Measurements from ENCODE around the gene FAM111A. TPM values are rescaled to one million over a fixed set of nuclear protein-coding genes. Genes with fewer than 3 reads are reported as not detected.

Gene FAM111A
- total RNA-seq, 2 donors from 2014 or later, result 49.5 to 60.3 TPM

- no peaks in the 10 kb centered on the region for H3K27me3 ChIP-seq (replicated peaks; ENCODE audit: insufficient read depth)
- peak overlapping the region; percentile 39 to 77 for H3K4me3 ChIP-seq
- H3K27ac ChIP-seq, result peak overlapping the region; percentile 90 to 95
- TF ChIP-seq POLR2AphosphoS5 (IDR thresholded peaks at IDR 0.05) (peak; percentile 85), POLR2A (IDR thresholded peaks at IDR 0.05) (peak; percentile 38), CTCF (IDR thresholded peaks at IDR 0.05) (peak in 1 of 4 experiments; percentile 14)
- H3K9me3 ChIP-seq, result no peaks in the 10 kb centered on the region
- peaks cover 5% of the 10 kb centered on the region for H3K4me1 ChIP-seq (replicated peaks)
- DNase-seq (ENCODE audit: low spot score), result peak; percentile 75
- WGBS, result 2% methylated on average over 30 of the region's 39 CpGs
- intact Hi-C loops (cut with DNase I), result loop anchor here (5.0 to 10.0 kb wide), 3 partner anchors 567 to 1720 kb away; partner anchors contain the start of genes LPXN, SLC43A3, STX3 and ZFP91
- H3K36me3 ChIP-seq, result no peaks in the 10 kb centered on the region
These were observed 2.1 kb downstream of the FAM111A start for GRCh38 chr11:59144579-59145345.

- Histone ChIP-seq H3K9me3 (no peaks in the 10 kb centered on the region), H3K36me3 (no peaks in the 10 kb centered on the region), H3K27me3 (replicated peaks; ENCODE audit: insufficient read depth) (no peaks in the 10 kb centered on the region), H3K4me1 (replicated peaks) (peaks cover 5% of the 10 kb centered on the region), H3K27ac (peak overlapping the region; percentile 90 to 95), H3K4me3 (no peak overlapping the region)
- 54% methylated on average over 4 of the region's 4 CpGs for WGBS
- DNase-seq (ENCODE audit: low spot score), result no peak
- intact Hi-C loops (cut with DNase I), result loop anchor here (10.0 kb wide), 2 partner anchors 609 to 1721 kb away; partner anchors contain the start of genes SLC43A3 and STX3
- TF ChIP-seq CTCF (IDR thresholded peaks at IDR 0.05) (no peak), POLR2A (IDR thresholded peaks at IDR 0.05) (no peak), POLR2AphosphoS5 (IDR thresholded peaks at IDR 0.05) (no peak)
These were observed 2.9 kb downstream of the FAM111A start for GRCh38 chr11:59145534-59145933.

- Histone ChIP-seq H3K27ac (no peak overlapping the region), H3K27me3 (replicated peaks; ENCODE audit: insufficient read depth) (no peaks in the 10 kb centered on the region), H3K9me3 (no peaks in the 10 kb centered on the region), H3K4me3 (no peak overlapping the region), H3K4me1 (replicated peaks) (no peaks in the 10 kb centered on the region), H3K36me3 (no peaks in the 10 kb centered on the region)
- intact Hi-C loops (cut with DNase I), result no loop called here
- no peak for DNase-seq (ENCODE audit: low spot score)
- WGBS, result 90% methylated on average over 1 of the region's 1 CpG
- TF ChIP-seq CTCF (IDR thresholded peaks at IDR 0.05), result no peak
- TF ChIP-seq POLR2A (IDR thresholded peaks at IDR 0.05), result no peak
- TF ChIP-seq POLR2AphosphoS5 (IDR thresholded peaks at IDR 0.05), result no peak
These were observed 9.1 kb downstream of the FAM111A start for GRCh38 chr11:59151761-59152160.

GRCh38 chr11:59152312-59152951, 9.8 kb downstream of the FAM111A start:
- TF ChIP-seq POLR2AphosphoS5 (IDR thresholded peaks at IDR 0.05) (no peak), CTCF (IDR thresholded peaks at IDR 0.05) (no peak), POLR2A (IDR thresholded peaks at IDR 0.05) (no peak)
- H3K27ac ChIP-seq, result no peak overlapping the region
- no peaks in the 10 kb centered on the region for H3K27me3 ChIP-seq (replicated peaks; ENCODE audit: insufficient read depth)
- no peak for DNase-seq (ENCODE audit: low spot score)
- H3K9me3 ChIP-seq, result no peaks in the 10 kb centered on the region
- no peak overlapping the region for H3K4me3 ChIP-seq
- no peaks in the 10 kb centered on the region for H3K4me1 ChIP-seq (replicated peaks)
- 95% methylated on average over 8 of the region's 8 CpGs for WGBS
- H3K36me3 ChIP-seq, result no peaks in the 10 kb centered on the region
- intact Hi-C loops (cut with DNase I), result no loop called here
